Glutamatergic neuron (in vitro differentiated cells): ENCODE data around the gene BLOC1S2. TPM values are rescaled to one million over a fixed set of nuclear protein-coding genes. Genes with fewer than 3 reads are reported as not detected.

Experiments used
- DNase-seq: peaks from one replicate; pipeline ENCODE4 v3.0.0; 2022
- H3K27ac Mint-ChIP-seq: one replicate; pipeline ENCODE4 v1.8.0; 2020; ENCODE audit warnings: mild to moderate bottlenecking, mixed read lengths, inconsistent platforms; ENCODE audit not compliant: unreplicated experiment
- H3K27me3 Mint-ChIP-seq: one replicate; pipeline ENCODE4 v1.8.0; 2020; ENCODE audit warnings: mild to moderate bottlenecking, moderate library complexity, mixed read lengths, inconsistent platforms; ENCODE audit not compliant: unreplicated experiment
- H3K36me3 Mint-ChIP-seq: one replicate; pipeline ENCODE4 v1.8.0; 2020; ENCODE audit warnings: mild to moderate bottlenecking, mixed read lengths, inconsistent platforms; ENCODE audit not compliant: unreplicated experiment
- H3K4me1 Mint-ChIP-seq: one replicate; pipeline ENCODE4 v1.8.0; 2020; ENCODE audit warnings: mild to moderate bottlenecking, low read depth, mixed read lengths, inconsistent platforms; ENCODE audit not compliant: unreplicated experiment
- H3K4me3 Mint-ChIP-seq: one replicate; pipeline ENCODE4 v1.8.0; 2020; ENCODE audit warnings: mild to moderate bottlenecking, mixed read lengths, inconsistent platforms; ENCODE audit not compliant: unreplicated experiment
- H3K9me3 Mint-ChIP-seq: one replicate; pipeline ENCODE4 v1.8.0; 2020; ENCODE audit warnings: mild to moderate bottlenecking, moderate library complexity, mixed read lengths, inconsistent platforms; ENCODE audit not compliant: unreplicated experiment
- total RNA-seq: library from RNA; stranded (reverse); fragmentation: NEBNext Ultra II Directional; extraction: Animal tissue kit (Norgen Biotek cat#: 25700); gene quantifications from one replicate; pipeline ENCODE4 v1.2.1, GENCODE V29; 2021; ENCODE audit not compliant: unreplicated experiment
- TF ChIP-seq, protein P1 (sequence below): fragments of 200-600 bp; sonication (generic); IDR thresholded peaks from one replicate; pipeline ENCODE4 v1.5.0; 2021; ENCODE audit not compliant: partially characterized antibody, unreplicated experiment

Gene BLOC1S2
- total RNA-seq, 1 donor from 2014 or later = 82.9 TPM

DNA sequence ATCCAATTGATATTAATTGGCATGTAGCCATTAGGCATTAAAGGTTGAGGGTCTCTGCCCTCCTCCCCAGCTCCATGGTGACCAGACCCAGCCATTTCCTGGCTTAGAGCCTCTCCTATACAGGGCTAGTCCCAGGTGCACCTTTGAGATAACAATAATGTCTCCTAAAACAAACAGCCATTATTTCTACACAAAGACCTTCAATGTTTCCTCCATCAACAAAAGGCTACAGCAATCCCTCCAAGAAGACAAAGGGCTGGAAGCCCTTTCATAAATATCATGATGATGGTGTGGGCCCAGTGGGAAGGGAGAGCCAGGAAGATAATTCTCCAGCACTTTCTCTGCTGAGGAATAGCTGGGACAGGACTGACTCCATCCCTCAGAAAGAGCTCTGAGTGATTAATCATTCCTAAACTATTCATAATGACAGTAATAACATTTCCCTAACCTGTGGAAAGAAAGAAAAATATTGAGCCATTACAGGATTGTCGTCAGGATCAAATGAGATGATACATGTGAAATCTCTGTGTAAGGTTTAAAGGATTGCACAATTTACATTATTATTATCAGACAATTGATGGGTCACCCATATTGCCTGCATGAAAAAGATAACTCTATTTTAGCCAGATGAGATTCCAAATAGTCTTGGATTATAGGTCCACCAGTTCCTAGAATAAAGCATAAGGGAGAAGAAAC, 33.4 kb upstream of the BLOC1S2 start:
- Mint-ChIP-seq H3K4me3 (no peak overlapping the region), H3K27ac (no peak overlapping the region), H3K27me3 (no peaks in the 10 kb centered on the region), H3K9me3 (no peaks in the 10 kb centered on the region), H3K4me1 (peaks cover 4% of the 10 kb centered on the region), H3K36me3 (no peaks in the 10 kb centered on the region)
- no peak for DNase-seq
- TF ChIP-seq, protein P1, sequence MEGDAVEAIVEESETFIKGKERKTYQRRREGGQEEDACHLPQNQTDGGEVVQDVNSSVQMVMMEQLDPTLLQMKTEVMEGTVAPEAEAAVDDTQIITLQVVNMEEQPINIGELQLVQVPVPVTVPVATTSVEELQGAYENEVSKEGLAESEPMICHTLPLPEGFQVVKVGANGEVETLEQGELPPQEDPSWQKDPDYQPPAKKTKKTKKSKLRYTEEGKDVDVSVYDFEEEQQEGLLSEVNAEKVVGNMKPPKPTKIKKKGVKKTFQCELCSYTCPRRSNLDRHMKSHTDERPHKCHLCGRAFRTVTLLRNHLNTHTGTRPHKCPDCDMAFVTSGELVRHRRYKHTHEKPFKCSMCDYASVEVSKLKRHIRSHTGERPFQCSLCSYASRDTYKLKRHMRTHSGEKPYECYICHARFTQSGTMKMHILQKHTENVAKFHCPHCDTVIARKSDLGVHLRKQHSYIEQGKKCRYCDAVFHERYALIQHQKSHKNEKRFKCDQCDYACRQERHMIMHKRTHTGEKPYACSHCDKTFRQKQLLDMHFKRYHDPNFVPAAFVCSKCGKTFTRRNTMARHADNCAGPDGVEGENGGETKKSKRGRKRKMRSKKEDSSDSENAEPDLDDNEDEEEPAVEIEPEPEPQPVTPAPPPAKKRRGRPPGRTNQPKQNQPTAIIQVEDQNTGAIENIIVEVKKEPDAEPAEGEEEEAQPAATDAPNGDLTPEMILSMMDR = no peak

DNA sequence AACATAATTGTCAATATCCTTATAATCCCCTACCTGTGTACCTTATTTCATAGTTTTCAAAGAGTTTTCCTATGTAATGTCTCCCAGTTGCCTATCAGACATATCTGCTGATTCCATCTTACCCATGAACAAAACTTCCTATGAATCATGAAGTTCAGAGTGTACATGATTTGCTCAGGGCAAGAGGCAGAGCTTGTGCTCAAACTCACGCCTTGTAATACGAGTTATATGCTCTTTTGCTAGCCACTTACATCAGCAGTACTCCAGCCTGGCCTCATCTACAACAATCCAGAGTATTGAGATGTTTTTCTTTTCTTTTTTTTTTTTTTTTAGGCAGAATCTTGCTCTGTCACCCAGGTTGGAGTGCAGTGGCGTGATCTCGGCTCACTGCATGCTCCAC, 31.7 kb upstream of the BLOC1S2 start:
- no peak for DNase-seq
- Mint-ChIP-seq H3K27ac (no peak overlapping the region), H3K4me1 (peaks cover 6% of the 10 kb centered on the region), H3K4me3 (peak overlapping the region; percentile 6), H3K27me3 (no peaks in the 10 kb centered on the region), H3K9me3 (no peaks in the 10 kb centered on the region), H3K36me3 (no peaks in the 10 kb centered on the region)
- TF ChIP-seq, protein P1 = no peak

GRCh38 chr10:100315615-100316014, 29.1 kb upstream of the BLOC1S2 start:
- TF ChIP-seq, protein P1 = no peak
- no peak overlapping the region for H3K4me3 Mint-ChIP-seq
- peaks cover 10% of the 10 kb centered on the region for H3K4me1 Mint-ChIP-seq
- H3K27ac Mint-ChIP-seq = no peak overlapping the region
- H3K9me3 Mint-ChIP-seq = no peaks in the 10 kb centered on the region
- H3K36me3 Mint-ChIP-seq = no peaks in the 10 kb centered on the region
- DNase-seq = no peak
- no peaks in the 10 kb centered on the region for H3K27me3 Mint-ChIP-seq

DNA sequence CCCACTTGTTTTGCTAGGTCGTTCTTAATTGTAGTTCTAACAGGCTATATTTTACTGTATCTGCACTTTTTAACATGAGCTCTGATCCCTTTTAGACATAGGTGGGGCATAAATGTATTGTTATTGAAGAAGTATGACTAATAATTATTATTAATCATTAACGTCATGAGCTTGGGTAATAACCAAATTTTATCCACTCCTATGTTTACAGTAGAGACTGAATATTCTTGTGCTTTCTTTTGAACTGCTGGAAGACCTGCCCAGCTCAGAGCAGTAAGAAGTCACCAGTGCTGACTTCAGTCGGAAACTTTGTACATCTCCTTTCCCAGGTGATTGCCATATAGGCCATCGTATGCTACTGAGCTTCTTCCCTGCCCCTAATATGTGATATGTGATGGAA, 24.8 kb upstream of the BLOC1S2 start:
- no peaks in the 10 kb centered on the region for H3K27me3 Mint-ChIP-seq
- no peaks in the 10 kb centered on the region for H3K36me3 Mint-ChIP-seq
- peaks cover 10% of the 10 kb centered on the region for H3K4me1 Mint-ChIP-seq
- no peak for DNase-seq
- TF ChIP-seq, protein P1 = no peak
- H3K27ac Mint-ChIP-seq = no peak overlapping the region
- no peak overlapping the region for H3K4me3 Mint-ChIP-seq
- H3K9me3 Mint-ChIP-seq = no peaks in the 10 kb centered on the region

GRCh38 chr10:100307684-100308083, 21.2 kb upstream of the BLOC1S2 start:
- no peaks in the 10 kb centered on the region for H3K9me3 Mint-ChIP-seq
- TF ChIP-seq, protein P1 = no peak

More at GRCh38 chr10:100307684-100308083, 21.2 kb upstream of the BLOC1S2 start:
- no peak overlapping the region for H3K4me3 Mint-ChIP-seq
- no peaks in the 10 kb centered on the region for H3K36me3 Mint-ChIP-seq
- peaks cover under 1% of the 10 kb centered on the region for H3K4me1 Mint-ChIP-seq
- no peaks in the 10 kb centered on the region for H3K27me3 Mint-ChIP-seq
- DNase-seq = no peak
- H3K27ac Mint-ChIP-seq = no peak overlapping the region
